Activated T-helper 1 cell treated with anti-CD3 and anti-CD28 coated beads, Interleukin-12 subunit alpha, Interleukin-12 subunit beta, Interleukin-2, Interleukin-4 antibody, amounts not matched to agents 30 ng/mL and 10 ng/mL and 1 ng/mL, durations not matched to agents 14 hours and 24 hours and 36 hours (primary cell): ENCODE data around the gene ADCY3. TPM values are rescaled to one million over a fixed set of nuclear protein-coding genes. Genes with fewer than 3 reads are reported as not detected.
"Not testable (repeated sequence)": the region's sequence is repeated elsewhere in the genome, so short reads cannot be mapped to it uniquely, and the experiment has no call there.

Source experiments
- DNase-seq: peaks from one replicate; pipeline ENCODE4 v3.0.0; 2021; ENCODE audit warnings: low spot score
- H3K27ac Mint-ChIP-seq: one replicate; pipeline ENCODE4 v1.8.0; 2021; ENCODE audit warnings: mild to moderate bottlenecking, mixed read lengths
- H3K27me3 Mint-ChIP-seq: one replicate; pipeline ENCODE4 v1.8.0; 2022; ENCODE audit warnings: mild to moderate bottlenecking, moderate library complexity, mixed read lengths; ENCODE audit not compliant: insufficient read depth
- H3K36me3 Mint-ChIP-seq: one replicate; pipeline ENCODE4 v1.8.0; 2021; ENCODE audit warnings: low read depth, mixed read lengths
- H3K4me1 Mint-ChIP-seq: one replicate; pipeline ENCODE4 v1.8.0; 2021; ENCODE audit warnings: low read depth, mixed read lengths
- H3K4me3 Mint-ChIP-seq: one replicate; pipeline ENCODE4 v1.8.0; 2021; ENCODE audit warnings: mild to moderate bottlenecking, moderate library complexity, mixed read lengths
- H3K9me3 Mint-ChIP-seq: one replicate; pipeline ENCODE4 v1.8.0; 2021; ENCODE audit warnings: mixed read lengths
- intact Hi-C: fragments of 100-400 bp; cut with micrococcal nuclease; formaldehyde crosslinking; loops from one replicate; pipeline ENCODE4 v1.15.1; 2024
- total RNA-seq: library from RNA; stranded (reverse); gene quantifications from 2 replicates; pipeline ENCODE4 v1.2.3, GENCODE V29; 2022

The ADCY3 gene
- total RNA-seq, 1 donor from 2014 or later, result 108 TPM

DNA sequence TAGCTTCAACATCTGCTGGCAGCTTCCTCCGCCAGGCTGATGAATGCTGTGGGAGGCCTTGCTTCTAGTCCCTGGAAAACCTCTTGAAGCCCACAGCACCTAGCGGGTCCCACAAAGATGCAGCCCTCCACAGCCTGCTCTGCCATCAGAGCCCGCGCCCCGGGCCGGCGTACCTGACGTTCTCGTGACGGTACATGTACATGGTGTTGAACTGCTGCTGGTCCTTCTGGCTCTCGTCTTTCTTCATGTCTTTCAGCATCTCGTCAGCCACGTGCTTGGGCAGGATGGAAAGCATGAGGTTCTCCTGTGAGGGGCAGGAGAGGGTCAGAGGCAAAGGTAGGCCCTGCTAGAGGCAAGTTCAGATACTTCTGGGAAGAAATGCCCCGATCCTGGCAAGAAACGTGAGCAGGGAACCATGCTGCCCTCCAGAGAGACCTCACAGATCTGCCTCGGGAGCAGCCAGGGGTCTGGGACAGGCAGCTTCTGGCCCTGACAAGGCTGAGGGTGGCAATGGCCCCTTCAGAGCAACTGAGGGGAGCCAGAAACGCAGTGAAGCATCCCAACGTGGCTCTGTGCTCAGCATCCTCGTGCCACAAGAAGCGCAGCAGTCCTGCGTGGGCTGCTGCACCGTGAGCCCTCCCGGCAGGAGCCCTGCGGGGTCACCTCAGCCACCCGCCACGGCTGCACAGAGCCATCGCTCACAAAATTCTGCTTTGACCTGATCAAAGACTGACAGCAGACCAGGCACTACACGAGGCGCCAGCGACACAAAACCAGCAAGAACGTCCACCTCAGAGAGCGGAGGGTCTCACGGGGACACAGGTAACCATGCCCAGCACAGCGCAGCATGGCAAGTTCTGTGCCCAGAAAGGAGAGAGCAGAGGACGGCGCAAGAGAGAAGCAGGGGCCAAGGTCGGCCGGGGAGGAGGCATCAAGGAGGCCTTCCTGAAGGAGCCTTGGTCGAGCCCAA, 77.7 kb downstream of the ADCY3 start:
- intact Hi-C loops, result no loop called here
- Mint-ChIP-seq H3K36me3 (no peaks in the 10 kb centered on the region), H3K9me3 (no peaks in the 10 kb centered on the region), H3K4me3 (no peak overlapping the region), H3K4me1 (no peaks in the 10 kb centered on the region), H3K27me3 (no peaks in the 10 kb centered on the region), H3K27ac (no peak overlapping the region)
- no peak for DNase-seq

DNA sequence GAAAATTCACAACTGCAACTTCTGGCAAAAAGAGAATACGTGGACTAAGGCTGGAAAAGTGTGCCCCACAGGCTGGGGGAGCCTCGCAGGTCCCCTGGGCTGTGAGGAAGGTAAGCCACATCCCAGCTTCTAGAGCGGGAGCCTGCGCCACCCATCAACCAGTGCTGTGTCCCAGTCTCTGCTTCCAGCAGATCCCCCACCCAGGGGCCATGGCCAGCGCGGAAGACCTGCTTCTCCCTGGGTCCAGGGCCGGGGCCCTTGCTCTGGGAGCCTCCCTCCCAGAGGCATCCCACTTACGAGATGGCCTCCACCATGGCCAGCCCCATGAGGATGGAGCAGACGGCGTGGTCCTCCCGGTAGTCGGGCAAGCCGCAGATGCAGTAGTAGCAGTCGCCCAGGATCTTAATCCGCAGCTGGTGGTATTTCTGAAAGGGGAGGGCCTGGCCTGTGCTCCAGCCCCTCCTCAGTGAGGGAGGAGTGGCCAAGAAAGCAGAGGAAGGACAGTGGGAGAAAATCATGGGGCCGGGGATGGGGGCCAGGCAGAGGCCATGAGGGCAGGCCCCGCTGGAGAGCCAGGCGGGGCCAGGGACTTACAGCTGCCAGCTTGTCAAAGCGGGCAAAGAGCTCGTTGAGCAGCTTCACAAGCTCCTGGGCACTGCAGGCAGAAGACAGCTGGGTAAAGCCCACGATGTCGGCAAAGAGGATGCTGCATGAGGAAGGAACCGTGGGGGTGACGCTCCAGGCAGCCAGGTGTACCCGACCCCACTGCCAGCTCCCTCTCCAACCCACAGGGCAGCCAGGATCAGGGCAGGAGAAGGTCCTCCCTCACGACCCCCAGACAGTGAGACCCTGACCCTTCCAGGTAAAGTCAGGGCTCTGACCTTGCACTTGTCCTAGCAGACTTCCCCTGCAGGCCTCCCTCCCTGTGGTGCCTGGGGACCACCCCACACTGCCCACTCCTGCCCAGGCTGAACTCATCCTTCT, 78.8 kb downstream of the ADCY3 start:
- Mint-ChIP-seq H3K27me3 (no peaks in the 10 kb centered on the region), H3K4me1 (no peaks in the 10 kb centered on the region), H3K9me3 (no peaks in the 10 kb centered on the region), H3K36me3 (peaks cover 4% of the 10 kb centered on the region), H3K4me3 (no peak overlapping the region), H3K27ac (no peak overlapping the region)
- DNase-seq, result no peak
- intact Hi-C loops, result no loop called here

DNA sequence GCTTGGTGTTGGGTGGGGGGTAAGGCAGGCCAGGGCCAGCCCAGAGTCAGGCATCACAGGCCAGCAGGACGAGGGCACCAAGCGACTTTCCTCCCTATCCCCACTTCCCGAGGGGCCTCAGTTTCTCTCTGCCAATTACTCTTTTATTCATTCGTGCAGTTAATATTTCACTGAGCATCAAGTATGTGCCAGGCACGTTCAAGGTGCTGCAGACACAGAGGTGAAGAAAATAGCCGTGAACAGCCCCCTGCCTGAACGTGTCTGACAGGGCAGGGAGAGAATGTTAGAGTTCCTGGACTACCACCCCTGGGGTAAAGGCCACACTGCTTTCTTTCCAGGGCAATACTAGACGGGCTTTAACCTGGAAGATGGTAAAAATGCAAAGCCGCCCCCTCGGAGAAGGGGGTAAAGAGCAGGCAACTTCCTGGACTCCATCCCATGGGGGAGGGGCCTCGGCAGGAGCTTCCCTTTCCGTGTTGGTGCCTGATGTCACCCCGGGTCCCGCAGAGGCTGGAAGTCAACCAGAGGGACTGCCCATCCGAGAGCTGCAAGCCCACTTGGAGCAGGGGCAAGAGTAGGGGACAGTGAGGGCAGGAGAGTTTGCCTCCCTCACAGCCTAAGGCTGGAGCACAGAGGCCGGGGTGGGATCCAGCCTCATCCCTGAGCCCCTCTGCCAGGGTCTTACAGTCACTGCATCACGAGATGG, 79.7 kb downstream of the ADCY3 start:
- H3K27me3 Mint-ChIP-seq, result no peaks in the 10 kb centered on the region
- intact Hi-C loops, result no loop called here

DNA sequence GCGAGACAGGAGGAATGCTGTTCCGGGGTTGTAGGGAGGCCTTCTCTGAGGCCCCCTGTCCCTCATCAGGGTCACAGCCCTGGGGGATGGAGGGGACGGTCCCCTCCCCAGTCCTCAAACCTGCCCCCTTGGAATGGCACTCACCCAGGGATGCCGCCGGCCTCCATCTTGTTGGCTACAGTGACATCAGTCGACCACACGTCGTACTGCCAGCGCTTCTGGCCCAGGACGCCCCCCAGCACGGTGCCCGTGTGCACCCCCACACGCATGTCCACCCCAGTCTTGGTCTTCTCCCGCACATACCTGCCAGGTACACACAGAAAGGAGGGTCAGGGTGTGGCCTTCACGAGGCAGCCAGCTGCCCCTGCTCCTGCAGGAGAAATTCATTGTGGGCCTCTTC, 80.3 kb downstream of the ADCY3 start:
- no peak for DNase-seq
- intact Hi-C loops, result no loop called here
- H3K9me3 Mint-ChIP-seq, result no peaks in the 10 kb centered on the region
- no peak overlapping the region for H3K27ac Mint-ChIP-seq
- H3K36me3 Mint-ChIP-seq, result peaks cover 6% of the 10 kb centered on the region
- no peaks in the 10 kb centered on the region for H3K27me3 Mint-ChIP-seq
- no peaks in the 10 kb centered on the region for H3K4me1 Mint-ChIP-seq
- no peak overlapping the region for H3K4me3 Mint-ChIP-seq

More for the DNA sequence above, 79.7 kb downstream of the ADCY3 start:
- Mint-ChIP-seq H3K4me3 (no peak overlapping the region), H3K36me3 (peaks cover 4% of the 10 kb centered on the region), H3K27ac (no peak overlapping the region), H3K4me1 (no peaks in the 10 kb centered on the region), H3K9me3 (no peaks in the 10 kb centered on the region)
- DNase-seq, result no peak

DNA sequence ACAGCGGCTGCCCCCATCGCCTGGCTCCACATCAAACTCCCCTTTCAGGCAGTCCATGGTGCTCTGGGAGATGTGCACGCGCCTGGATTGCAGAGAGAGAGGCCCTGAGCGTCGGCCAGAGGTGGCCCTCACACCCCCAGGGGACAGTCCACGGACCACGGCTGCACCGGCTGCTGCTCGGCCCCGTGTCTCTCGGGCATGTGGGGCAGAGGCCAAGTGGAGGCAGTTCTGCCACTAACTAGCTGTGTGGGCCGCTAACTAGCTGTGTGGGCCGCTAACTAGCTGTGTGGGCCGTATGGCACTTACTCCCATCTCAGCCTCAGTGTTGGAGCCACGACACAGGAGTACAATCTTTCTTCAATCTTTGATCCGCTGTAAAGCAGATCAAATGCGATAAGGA, 81.5 kb downstream of the ADCY3 start:
- intact Hi-C loops, result no loop called here
- H3K4me3 Mint-ChIP-seq, result no peak overlapping the region
- DNase-seq, result no peak
- no peak overlapping the region for H3K27ac Mint-ChIP-seq
- peaks cover 6% of the 10 kb centered on the region for H3K36me3 Mint-ChIP-seq
- no peaks in the 10 kb centered on the region for H3K4me1 Mint-ChIP-seq
- H3K27me3 Mint-ChIP-seq, result no peaks in the 10 kb centered on the region
- H3K9me3 Mint-ChIP-seq, result no peaks in the 10 kb centered on the region

DNA sequence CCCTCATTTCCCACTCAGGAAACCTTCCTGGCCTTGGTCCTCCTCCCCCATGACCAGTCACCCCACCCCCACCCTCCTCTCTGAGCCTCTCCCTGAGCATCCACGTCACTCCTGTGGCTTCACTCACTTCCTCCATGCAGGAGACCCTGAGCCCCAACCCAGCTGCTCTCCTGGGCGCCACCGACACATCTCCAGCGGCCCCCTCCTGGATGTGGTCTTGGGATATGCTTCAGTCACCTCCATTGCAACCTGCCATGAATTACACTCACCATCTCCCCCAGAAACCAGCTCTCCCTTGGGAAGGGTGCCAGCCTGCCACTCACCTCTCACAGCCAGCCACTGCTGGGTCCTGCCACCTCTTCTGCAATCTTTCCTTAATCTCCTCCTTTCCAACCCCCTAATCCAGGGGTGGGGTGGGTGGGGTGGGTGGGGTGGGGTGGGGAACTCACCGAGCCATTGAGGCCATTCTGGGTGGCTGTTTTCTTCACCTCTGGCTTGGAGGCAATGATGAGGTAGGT, 82.0 kb downstream of the ADCY3 start:
- no peak for DNase-seq
- no peaks in the 10 kb centered on the region for H3K9me3 Mint-ChIP-seq
- no peak overlapping the region for H3K4me3 Mint-ChIP-seq
- no peaks in the 10 kb centered on the region for H3K27me3 Mint-ChIP-seq
- no peak overlapping the region for H3K27ac Mint-ChIP-seq
- no peaks in the 10 kb centered on the region for H3K4me1 Mint-ChIP-seq
- intact Hi-C loops, result no loop called here
- H3K36me3 Mint-ChIP-seq, result peaks cover 6% of the 10 kb centered on the region

DNA sequence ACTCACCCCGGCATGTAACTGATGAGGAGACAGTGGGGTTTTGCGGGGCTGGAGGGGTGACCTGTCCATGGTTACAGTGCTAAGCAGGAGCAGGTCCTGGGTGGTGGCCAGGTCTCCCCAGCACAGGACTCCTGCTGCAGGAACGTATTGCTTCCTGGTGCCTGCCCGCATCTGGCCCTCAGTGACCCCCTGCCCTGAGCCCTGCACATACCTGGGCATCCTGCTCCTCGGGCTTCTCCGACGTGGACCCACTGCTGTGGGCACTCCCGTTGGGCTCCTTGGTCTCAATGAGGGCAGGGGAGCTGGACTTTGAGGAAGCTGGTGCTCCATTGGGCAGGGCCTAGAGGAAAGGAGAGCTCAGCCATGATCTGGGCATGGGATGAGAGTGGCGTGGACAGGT, 83.3 kb downstream of the ADCY3 start:
- H3K27ac Mint-ChIP-seq, result no peak overlapping the region
- intact Hi-C loops, result no loop called here
- H3K36me3 Mint-ChIP-seq, result peaks cover 6% of the 10 kb centered on the region
- H3K27me3 Mint-ChIP-seq, result no peaks in the 10 kb centered on the region
- no peak overlapping the region for H3K4me3 Mint-ChIP-seq
- no peak for DNase-seq
- H3K9me3 Mint-ChIP-seq, result no peaks in the 10 kb centered on the region
- no peaks in the 10 kb centered on the region for H3K4me1 Mint-ChIP-seq

DNA sequence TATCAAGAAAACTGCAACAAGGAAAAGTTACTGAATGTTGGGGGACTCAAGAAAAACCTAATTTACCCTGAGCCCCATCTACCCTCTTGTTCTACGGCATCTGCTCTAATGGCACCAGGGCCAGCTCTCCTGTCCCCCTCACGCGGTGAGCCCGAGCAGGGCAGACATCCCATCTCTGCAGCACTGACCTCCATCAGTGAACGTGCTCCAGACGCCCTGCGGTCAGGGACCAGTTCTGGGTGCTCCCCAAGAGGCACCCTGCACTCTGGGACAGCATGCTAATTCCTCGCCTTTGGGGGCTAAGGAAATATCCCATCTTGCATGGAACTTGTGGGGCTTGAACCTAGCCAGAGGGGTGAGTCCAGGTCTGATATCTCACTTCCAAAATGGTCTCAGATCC, 83.8 kb downstream of the ADCY3 start:
- Mint-ChIP-seq H3K27ac (no peak overlapping the region), H3K4me3 (no peak overlapping the region), H3K27me3 (no peaks in the 10 kb centered on the region), H3K4me1 (no peaks in the 10 kb centered on the region), H3K9me3 (no peaks in the 10 kb centered on the region), H3K36me3 (peaks cover 6% of the 10 kb centered on the region)
- DNase-seq, result no peak
- intact Hi-C loops, result no loop called here

DNA sequence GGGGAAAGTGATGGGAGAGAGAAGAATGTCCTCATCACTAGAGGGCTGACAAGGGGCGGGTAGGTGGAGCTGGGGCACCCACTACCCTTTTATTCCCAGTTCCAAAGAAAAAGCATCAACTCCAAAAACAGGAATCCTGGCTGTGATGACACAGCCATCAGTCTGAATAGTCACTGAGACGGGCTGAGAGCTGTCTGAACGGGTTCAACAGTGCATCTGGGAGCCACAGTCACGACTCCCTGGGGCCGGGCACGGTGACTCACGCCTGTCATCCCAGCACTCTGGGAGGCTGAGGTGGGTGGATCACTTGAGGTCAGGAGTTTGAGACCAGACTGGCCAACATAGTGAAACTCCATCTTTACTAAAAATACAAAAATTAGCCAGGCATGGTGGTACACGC, 84.6 kb downstream of the ADCY3 start:
- H3K36me3 Mint-ChIP-seq, H3K4me3 Mint-ChIP-seq, H3K9me3 Mint-ChIP-seq, H3K27me3 Mint-ChIP-seq, DNase-seq, intact Hi-C loops, H3K4me1 Mint-ChIP-seq, H3K27ac Mint-ChIP-seq: not testable (repeated sequence)

DNA sequence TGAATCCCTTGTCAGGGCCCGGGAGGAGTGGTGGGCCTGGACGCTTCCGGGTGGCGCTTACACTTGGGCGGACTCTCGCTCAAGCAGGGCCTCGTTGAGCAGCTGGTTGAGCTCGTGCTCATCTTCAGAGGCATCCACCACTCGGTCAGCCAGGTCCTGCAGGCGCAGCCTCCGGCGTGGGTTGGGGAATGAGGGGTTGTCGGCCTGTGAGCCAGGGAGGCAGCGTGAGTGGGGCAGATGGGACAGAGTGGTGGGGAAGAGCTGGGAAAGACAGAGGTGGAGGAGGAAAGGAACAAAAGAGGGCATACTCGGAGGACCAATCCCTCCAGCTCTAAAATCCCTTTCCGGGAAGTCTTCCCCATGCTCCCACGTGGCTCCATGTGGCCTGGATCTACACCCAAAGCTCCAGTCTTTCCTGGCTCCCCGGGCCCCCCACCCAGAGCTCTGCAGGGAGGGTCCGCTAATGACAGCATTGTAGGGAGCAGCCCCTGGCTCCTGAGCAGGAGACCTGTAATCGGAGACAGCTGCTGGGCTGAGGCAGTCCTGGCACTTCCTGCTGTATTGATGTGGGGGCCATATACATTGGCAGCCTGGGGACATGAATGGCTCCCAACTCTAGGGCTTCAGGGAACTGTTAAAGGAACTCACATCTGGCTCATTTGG, 85.2 kb downstream of the ADCY3 start:
- Mint-ChIP-seq H3K9me3 (no peaks in the 10 kb centered on the region), H3K4me1 (no peaks in the 10 kb centered on the region), H3K36me3 (peaks cover 6% of the 10 kb centered on the region), H3K4me3 (no peak overlapping the region), H3K27ac (no peak overlapping the region), H3K27me3 (no peaks in the 10 kb centered on the region)
- intact Hi-C loops, result no loop called here
- DNase-seq, result no peak

DNA sequence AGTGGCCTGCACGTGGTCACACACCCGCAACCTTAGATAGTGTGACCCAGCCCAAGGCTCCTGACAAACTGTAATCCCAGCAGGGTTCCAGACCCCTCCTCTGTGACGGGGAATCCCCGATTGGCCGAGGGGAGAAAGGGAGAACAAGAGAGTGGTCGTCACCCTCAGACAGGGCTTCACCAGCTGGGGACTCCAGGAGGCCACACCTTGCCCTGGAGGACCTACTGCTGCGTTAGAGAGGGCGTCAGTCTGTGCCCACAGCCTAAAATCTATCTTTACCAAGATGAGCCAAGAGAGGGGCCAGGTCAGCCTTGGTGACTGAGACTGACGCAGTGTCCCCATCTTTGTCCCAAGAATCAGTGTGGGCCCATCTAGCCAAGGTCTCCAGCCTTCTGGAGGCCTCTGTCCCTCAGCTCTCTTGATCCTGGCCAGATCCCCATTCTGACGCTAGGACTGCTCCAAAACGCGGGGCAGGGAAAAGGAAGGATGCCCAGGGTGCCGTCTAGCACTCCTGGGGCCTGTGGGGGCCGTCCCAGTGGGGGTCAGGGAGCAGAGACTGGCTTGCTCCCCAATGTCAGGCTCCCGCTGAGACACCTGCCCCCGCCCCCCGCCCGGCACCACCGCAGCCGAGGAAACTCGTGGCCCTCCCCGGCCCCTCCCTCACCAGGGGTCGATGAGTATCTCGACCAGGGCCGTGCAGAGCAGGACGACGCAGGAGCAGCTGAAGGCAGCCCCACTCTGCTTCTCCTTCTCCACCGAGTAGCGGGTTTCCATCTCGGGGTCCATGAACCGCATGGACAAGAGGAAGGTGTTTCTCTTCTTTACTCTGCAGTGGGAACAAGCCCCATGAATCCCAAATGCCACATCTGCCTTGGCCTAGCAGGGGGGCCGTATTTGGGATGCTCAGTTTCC, 86.0 kb downstream of the ADCY3 start:
- H3K27me3 Mint-ChIP-seq, result no peaks in the 10 kb centered on the region
- no peaks in the 10 kb centered on the region for H3K9me3 Mint-ChIP-seq
- intact Hi-C loops, result no loop called here
- peaks cover 6% of the 10 kb centered on the region for H3K36me3 Mint-ChIP-seq
- no peak overlapping the region for H3K4me3 Mint-ChIP-seq
- no peak overlapping the region for H3K27ac Mint-ChIP-seq
- no peaks in the 10 kb centered on the region for H3K4me1 Mint-ChIP-seq
- no peak for DNase-seq
